GM19395 (cell line): ENCODE measurements around the gene CTNND2.

Experiments
- ATAC-seq: cut with Tn5 transposase; IDR thresholded peaks from one replicate; pipeline ENCODE4 v1.9.1; 2021; ENCODE audit warnings: mild to moderate bottlenecking, moderate library complexity; ENCODE audit not compliant: unreplicated experiment

CTNND2 gene

GRCh38 chr5:11780641-11781345 is 123.5 kb downstream of the CTNND2 start:
- ATAC-seq: no peak

- ATAC-seq: no peak
These were observed 127.2 kb downstream of the CTNND2 start for GRCh38 chr5:11777096-11777495.

GRCh38 chr5:11770310-11770709 is 133.9 kb downstream of the CTNND2 start:
- ATAC-seq: no peak

- no peak for ATAC-seq
These were observed 143.2 kb downstream of the CTNND2 start for GRCh38 chr5:11760934-11761603.

GRCh38 chr5:11758321-11758720 is 145.9 kb downstream of the CTNND2 start:
- no peak for ATAC-seq

DNA sequence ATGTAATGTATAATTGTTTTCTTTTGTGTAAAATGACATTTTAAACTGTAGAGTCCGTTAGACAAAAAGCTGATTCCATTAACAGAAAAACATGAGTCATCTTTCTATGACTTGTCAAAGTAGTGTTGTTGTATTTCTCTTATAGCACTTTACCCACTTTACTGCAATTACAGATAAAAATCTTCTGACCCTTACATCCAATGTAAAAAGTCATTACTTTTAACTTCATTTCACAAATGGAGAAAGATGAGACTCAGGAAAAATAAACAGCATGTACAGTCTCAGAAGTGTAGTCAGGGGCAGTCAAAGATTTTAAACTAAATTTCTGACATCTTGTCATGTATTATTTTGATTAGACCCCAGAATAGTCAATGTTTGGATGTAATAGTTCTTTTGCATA is 146.6 kb downstream of the CTNND2 start:
- ATAC-seq: no peak

DNA sequence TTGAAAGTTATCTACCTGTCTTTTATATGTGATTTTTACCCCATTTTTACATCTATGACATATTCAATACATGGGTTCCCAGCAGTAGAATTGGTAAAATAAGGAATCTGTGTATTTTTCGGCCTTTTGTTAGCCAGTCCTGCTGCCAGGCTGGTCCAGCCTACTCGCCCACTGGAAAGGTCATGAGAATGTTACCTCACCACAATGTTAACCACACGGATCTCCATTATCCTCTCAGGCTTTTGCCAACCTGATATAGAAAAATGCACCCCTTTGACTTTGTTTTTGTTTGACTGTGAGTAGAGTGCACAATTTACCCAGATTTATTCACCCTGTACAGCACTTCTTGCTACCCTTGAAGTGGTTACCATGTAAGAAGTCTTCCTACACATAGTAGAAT is 167.2 kb downstream of the CTNND2 start:
- ATAC-seq: no peak

DNA sequence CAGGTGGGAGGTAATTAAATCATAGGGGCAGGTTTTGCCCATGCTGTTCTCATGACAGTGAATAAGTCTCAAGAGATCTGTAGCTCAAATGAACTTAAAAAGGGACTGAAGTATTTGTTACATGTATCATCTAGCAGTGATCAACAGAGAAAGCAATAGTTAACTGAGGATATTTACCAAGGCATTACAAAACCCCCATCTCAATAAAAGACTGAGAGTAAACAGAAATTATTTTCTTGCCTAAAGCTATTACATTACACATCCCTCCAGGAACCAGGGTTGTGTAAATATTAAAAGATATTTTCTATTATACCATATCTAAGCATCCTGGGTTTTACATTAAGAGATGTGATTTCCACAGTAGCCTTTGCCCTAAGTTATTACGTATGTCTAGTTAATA is 169.9 kb downstream of the CTNND2 start:
- ATAC-seq: no peak

DNA sequence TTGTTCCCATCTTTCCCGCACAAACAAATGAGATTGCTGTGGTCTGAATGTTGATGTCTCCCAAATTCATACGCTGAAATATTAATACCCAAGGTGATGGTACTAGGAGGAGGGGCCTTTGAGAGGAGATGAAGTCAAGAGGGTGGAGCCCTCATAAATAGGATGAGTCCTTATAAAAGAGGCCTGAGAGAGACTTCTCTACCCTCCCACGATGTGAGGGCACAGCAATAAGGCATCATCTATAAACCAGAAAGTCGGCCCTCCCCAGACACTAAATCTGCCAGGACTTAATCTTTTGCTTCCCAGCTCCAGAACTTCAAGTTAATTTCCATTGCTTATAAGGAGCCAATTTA is 170.4 kb downstream of the CTNND2 start:
- ATAC-seq: no peak

DNA sequence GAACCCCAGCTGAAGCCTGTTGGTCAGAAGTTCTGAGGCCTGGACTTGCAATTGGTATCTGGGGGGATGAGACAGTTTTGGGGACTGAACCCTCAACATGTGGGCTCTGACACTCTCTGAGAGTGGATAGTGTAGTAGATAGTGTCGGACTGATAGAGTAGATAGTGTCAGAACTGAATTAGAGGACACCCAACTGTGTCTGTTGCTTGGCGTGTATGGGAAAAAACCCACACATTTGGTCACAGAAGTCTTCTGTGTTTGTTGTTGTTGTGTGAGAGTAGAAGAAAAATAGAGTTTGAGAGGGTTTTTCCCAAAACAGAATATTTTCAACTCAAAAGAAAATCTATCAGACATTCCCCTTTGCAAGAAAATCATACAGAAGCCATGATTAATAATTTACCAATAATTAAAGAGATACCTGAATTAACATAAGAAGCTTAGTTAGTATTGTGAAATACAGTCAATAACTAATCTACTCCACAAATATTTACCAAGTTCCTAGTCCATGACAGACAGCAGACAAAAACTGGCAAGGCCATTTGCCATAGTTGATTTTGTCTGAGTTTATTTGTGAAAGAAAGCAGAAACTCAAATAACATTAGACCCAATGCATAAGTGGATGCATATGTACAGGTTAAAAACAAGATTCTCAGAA is 170.9 kb downstream of the CTNND2 start:
- no peak for ATAC-seq

- ATAC-seq: no peak
These were observed 179.3 kb downstream of the CTNND2 start for GRCh38 chr5:11724940-11725339.

GRCh38 chr5:11719888-11720481 is 184.3 kb downstream of the CTNND2 start:
- ATAC-seq: no peak

DNA sequence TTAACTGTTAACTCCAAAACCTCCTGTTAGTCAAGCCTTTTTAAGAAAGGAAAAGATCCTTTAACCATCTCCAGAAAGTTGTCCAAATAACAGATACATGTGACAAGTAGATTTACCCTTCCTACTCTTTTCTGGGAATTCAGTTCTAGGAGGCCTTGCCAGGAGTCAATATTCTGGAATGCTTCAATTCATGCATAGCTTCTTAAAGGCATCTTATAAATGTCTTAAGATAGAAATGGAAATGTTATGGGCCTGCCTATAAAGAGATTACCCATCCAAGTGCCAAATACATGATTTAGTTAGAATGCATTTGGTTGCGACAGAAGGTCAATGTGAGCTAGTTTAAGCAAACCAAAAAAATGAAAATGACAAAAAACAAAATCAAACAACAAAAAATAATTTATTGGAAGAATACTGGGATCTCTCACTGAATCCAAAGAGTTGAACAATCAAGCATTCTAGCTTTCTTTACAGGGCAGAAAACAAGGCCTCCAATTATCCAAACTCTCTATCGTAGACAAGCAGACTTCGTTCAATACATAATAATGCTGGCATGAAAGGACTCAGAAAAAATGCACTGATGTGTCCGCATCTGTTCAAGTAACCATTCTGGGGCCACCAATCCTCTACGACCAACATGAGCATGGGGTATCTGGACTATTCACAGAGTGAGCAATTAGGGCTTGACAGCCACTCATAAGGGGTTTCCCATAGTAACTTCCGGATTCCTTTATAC is 188.6 kb downstream of the CTNND2 start:
- ATAC-seq: no peak

- no peak for ATAC-seq
These were observed 192.3 kb downstream of the CTNND2 start for GRCh38 chr5:11711932-11712331.

DNA sequence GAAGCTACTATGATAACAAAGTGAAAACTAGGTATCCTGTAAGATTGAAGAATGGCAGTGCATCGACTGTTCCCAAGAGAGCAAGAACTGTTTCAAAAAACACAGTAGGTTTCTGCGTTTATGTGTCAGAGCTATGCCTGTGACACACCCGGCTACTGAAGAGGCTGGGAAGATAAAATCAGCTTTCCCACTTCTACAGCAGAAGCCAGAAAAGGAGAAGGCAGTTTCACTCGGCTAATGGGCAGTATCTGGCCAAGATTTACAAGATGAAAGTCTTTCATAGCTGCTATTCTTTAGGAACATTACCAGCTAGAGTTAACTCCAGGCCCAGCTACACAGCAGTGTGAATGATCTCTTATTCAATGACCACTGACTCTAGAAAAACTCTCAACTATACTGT is 195.2 kb downstream of the CTNND2 start:
- ATAC-seq: no peak

GRCh38 chr5:11704916-11705315 is 199.3 kb downstream of the CTNND2 start:
- ATAC-seq: no peak

DNA sequence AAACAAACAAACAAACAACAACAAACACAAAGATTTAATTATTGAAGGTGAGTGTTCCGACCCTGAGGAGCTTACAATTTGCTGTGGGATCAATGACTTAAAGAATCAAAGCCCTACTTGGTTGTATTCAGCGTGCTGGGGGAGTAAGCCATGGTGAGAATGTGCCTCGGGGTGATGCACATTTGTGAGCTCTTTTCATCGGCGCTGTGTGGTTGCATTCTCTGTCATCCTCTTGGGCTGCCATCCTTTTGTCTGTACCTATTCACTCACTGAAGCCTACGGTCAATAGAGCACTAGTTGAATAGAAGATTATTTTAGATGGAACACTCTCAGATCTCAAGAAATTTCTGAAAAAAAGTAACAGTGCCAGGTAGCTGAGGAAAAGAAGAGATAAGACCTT is 203.9 kb downstream of the CTNND2 start:
- ATAC-seq: no peak

DNA sequence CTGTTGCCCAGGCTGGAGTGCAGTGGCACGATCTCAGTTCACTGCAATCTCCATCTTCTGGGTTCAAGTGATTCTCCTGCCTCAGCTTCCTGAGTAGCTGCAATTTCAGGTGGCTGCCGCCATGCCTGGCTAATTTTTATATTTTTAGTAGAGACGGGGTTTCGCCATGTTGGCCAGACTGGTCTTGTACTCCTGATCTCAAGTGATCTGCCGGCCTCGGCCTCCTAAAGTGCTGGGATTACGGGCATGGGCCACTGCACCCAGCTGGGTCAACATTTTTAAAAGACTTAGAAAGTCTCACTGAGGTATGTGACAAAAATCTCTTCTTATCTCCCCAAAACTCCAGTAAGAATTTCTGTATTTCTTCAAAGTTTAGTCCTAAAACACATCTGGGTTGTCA is 211.6 kb downstream of the CTNND2 start:
- no peak for ATAC-seq

- ATAC-seq: no peak
These were observed 216.7 kb downstream of the CTNND2 start for GRCh38 chr5:11687498-11687897.

GRCh38 chr5:11684607-11685006 is 219.6 kb downstream of the CTNND2 start:
- ATAC-seq: no peak

DNA sequence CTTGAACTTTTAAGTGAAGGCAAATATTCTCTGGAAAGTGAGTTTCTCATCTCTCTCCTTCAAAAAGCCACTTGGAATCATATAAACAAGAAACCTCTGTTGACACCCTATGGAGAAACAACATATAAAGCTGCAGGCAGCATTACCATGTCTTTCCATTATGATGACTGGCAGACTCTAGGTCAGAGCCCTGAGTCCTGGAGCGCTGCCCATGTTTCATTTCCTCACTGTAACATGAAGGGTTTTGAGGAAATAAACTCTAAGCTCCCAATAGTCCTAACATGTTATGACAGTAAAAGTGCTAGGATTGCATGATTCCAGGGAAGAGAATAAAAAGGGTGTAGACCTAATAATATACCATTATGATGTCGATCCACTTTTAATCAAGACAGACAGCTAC is 220.6 kb downstream of the CTNND2 start:
- no peak for ATAC-seq
